K562 (cell line): Measurements from ENCODE around the gene DMRTA1. TPM values are rescaled to one million over a fixed set of nuclear protein-coding genes. Genes with fewer than 3 reads are reported as not detected.

Experiments
- ATAC-seq: fragments of 200-7000 bp; cut with Tn5 transposase; 3 replicates; pipeline ENCODE4 v1.9.1; 2020; ENCODE audit warnings: moderate library complexity
- BruUV-seq: library from RNA; stranded (reverse); fragments of 400-500 nt; replicated peaks from 2 replicates; lab custom pipeline; 2021; lab: Mats Ljungman, UMichigan
- CTCF ChIA-PET: fragments of 300-600 bp; formaldehyde crosslinking; extraction: SDS; loops from one replicate; lab custom pipeline; 2021; ENCODE audit warnings: low intra/inter-chr PET ratio; lab: Yijun Ruan, JAX
- POLR2A ChIA-PET: fragments of 300-600, 350-650 bp; sonication (Branson Sonifier 250); formaldehyde crosslinking; extraction: SDS; loops from one replicate; lab custom pipeline; 2021; ENCODE audit warnings: antibody characterized with exemption, inconsistent platforms; lab: Yijun Ruan, JAX
- DNase-seq, 4 experiments: peaks; one replicate each; pipeline versions ENCODE4 v3.0.0 to v3.0.0-alpha.2; 2011 to 2018; ENCODE audit warnings: low spot score in 3 of 4, mixed read lengths in 3 of 4; ENCODE audit errors: extremely low read depth in 1 of 4
- FAIRE-seq: peaks from 2 replicates; lab custom pipeline; 2011; peaks lifted over from hg19 to GRCh38; lab: Jason Lieb, UNC
- H2AFZ ChIP-seq: 2 replicates; pipeline ENCODE4 v1.6.0; 2011; ENCODE audit warnings: low read depth, low read length, control low read depth, inconsistent platforms
- H3K27ac ChIP-seq: fragments of 200-600 bp; 3 replicates; pipeline ENCODE4 v1.8.0; 2011; ENCODE audit warnings: low read depth, mild to moderate bottlenecking, control low read depth, inconsistent platforms, low read length, moderate library complexity, mixed read lengths; ENCODE audit errors: extremely low read depth
- H3K27me3 ChIP-seq, 2 experiments: fragments of 300-600 bp in 1 of 2; 2 replicates in 1 of 2; 3 replicates in 1 of 2; pipeline versions ENCODE4 v1.6.0 to v1.8.0; 2011; ENCODE audit warnings: inconsistent platforms in 2 of 2, low read length in 2 of 2, mild to moderate bottlenecking in 1 of 2, mixed read lengths in 1 of 2, moderate library complexity in 1 of 2; ENCODE audit not compliant: control insufficient read depth in 2 of 2, insufficient read depth in 2 of 2
- H3K36me3 ChIP-seq: fragments of 300-600 bp; 3 replicates; pipeline ENCODE4 v1.8.0; 2011; ENCODE audit warnings: mild to moderate bottlenecking, low read length, inconsistent platforms; ENCODE audit not compliant: control insufficient read depth, insufficient read depth
- H3K4me1 ChIP-seq, 2 experiments: fragments of 200-600 bp in 1 of 2; replicated peaks in 1 of 2; 2 replicates in 1 of 2; 3 replicates in 1 of 2; pipeline versions ENCODE4 v1.5.1 to v1.8.0; 2011; ENCODE audit warnings: inconsistent platforms in 2 of 2, low read length in 2 of 2, mild to moderate bottlenecking in 1 of 2, mixed read lengths in 1 of 2, moderate library complexity in 1 of 2; ENCODE audit not compliant: control insufficient read depth in 2 of 2, insufficient read depth in 2 of 2
- H3K4me2 ChIP-seq: 2 replicates; pipeline ENCODE4 v1.6.1; 2011; ENCODE audit warnings: low read length, control low read depth, inconsistent platforms, mixed read lengths; ENCODE audit not compliant: insufficient read depth
- H3K4me3 ChIP-seq: fragments of 200-600 bp; sonication (generic), shearing (Covaris generic); 2 replicates; pipeline ENCODE4 v1.5.1; 2016; ENCODE audit warnings: control low read depth, inconsistent platforms
- H3K79me2 ChIP-seq: fragments of 200-600 bp; 3 replicates; pipeline ENCODE4 v1.8.0; 2011; ENCODE audit warnings: low read length, inconsistent platforms; ENCODE audit not compliant: control insufficient read depth, insufficient read depth
- H3K9ac ChIP-seq, 2 experiments: 2 replicates each; pipeline versions ENCODE4 v1.6.0 to v1.6.1; 2011; ENCODE audit warnings: low read depth in 2 of 2, low read length in 2 of 2, control low read depth in 1 of 2, inconsistent platforms in 1 of 2, mild to moderate bottlenecking in 1 of 2, mixed read lengths in 1 of 2; ENCODE audit not compliant: insufficient read depth in 1 of 2
- H3K9me1 ChIP-seq: one replicate; pipeline ENCODE4 v1.6.0; 2011; ENCODE audit warnings: inconsistent platforms, mild to moderate bottlenecking, low read length, moderate library complexity; ENCODE audit not compliant: control insufficient read depth, insufficient read depth
- H3K9me3 ChIP-seq: replicated peaks from 2 replicates; pipeline ENCODE4 v1.5.1; 2011; ENCODE audit warnings: low read depth, low read length, inconsistent platforms; ENCODE audit not compliant: control insufficient read depth, insufficient read depth
- H4K20me1 ChIP-seq: replicated peaks from 2 replicates; pipeline ENCODE4 v1.6.1; 2011; ENCODE audit warnings: low read length, inconsistent platforms, mixed read lengths; ENCODE audit not compliant: control insufficient read depth, insufficient read depth
- GATAD2A ChIP-seq: fragments of 450-650 bp; IDR thresholded peaks from 2 replicates; pipeline ENCODE4 v1.6.1; 2017
- HNRNPH1 ChIP-seq: fragments of 200-400 bp; formaldehyde crosslinking; optimal IDR thresholded peaks from 2 replicates; pipeline ENCODE3; 2017; ENCODE audit warnings: low read depth, mild to moderate bottlenecking, low read length, moderate library complexity
- MNT ChIP-seq, 2 experiments: fragments of 450-650 bp; conservative IDR thresholded peaks; 2 replicates each; pipeline ENCODE4 v1.6.1; 2017; ENCODE audit warnings: mild to moderate bottlenecking in 2 of 2, moderate library complexity in 2 of 2
- MTA2 ChIP-seq: fragments of 450-650 bp; IDR thresholded peaks from 2 replicates; pipeline ENCODE4 v1.6.1; 2016; ENCODE audit warnings: low read depth
- PCBP2 ChIP-seq: fragments of 200-400 bp; formaldehyde crosslinking; IDR thresholded peaks from 2 replicates; pipeline ENCODE4 v1.6.1; 2018; ENCODE audit warnings: low read length, low read depth, mild to moderate bottlenecking, moderate library complexity; ENCODE audit not compliant: poor library complexity, severe bottlenecking
- RBM39 ChIP-seq: fragments of 200-400 bp; formaldehyde crosslinking; optimal IDR thresholded peaks from 2 replicates; pipeline ENCODE3; 2018; ENCODE audit warnings: low read depth, low read length
- SRF ChIP-seq, 2 experiments: fragments of 250-450, 450-650 bp in 1 of 2; sonication (Bioruptor Pico) in 1 of 2; sonication (generic) in 1 of 2; formaldehyde crosslinking; IDR thresholded peaks; 2 replicates each; pipeline versions ENCODE4 v1.5.0 to v1.5.1; 2020 to 2022; ENCODE audit warnings: mild to moderate bottlenecking in 1 of 2, missing genetic modification reagents in 1 of 2
- SRSF9 ChIP-seq: fragments of 200-400 bp; formaldehyde crosslinking; IDR thresholded peaks from 2 replicates; pipeline ENCODE4 v1.6.1; 2017; ENCODE audit warnings: low read depth, low read length, borderline replicate concordance
- ZNF121 ChIP-seq: sonication (generic); formaldehyde crosslinking; conservative IDR thresholded peaks from 2 replicates; pipeline ENCODE4 v1.8.0; 2022; ENCODE audit warnings: missing genetic modification reagents
- ZNF354B ChIP-seq: fragments of 250-450 bp; sonication (Bioruptor Pico); IDR thresholded peaks from 2 replicates; pipeline ENCODE4 v1.4.0; 2020
- ZNF507 ChIP-seq: conservative IDR thresholded peaks from 2 replicates; pipeline ENCODE4 v1.6.1; 2017; ENCODE audit warnings: missing genetic modification characterization, missing compliant biosample characterization
- ZNF695 ChIP-seq: fragments of 450-650 bp; formaldehyde crosslinking; IDR thresholded peaks from 2 replicates; pipeline ENCODE4 v1.4.0; 2020; ENCODE audit warnings: mild to moderate bottlenecking, moderate library complexity
- WGBS: fragments of 100-300 bp; shearing (Covaris generic); methylation state at CpG from one replicate; pipeline ENCODE4 v1.1.6; 2016; ENCODE audit warnings: low coverage, mixed read lengths; ENCODE audit not compliant: insufficient coverage; ENCODE audit errors: missing lambda C conversion rate; 5-methylcytosine and 5-hydroxymethylcytosine counted together
- in situ Hi-C: fragments of 300-500 bp; cut with MboI; formaldehyde crosslinking; loops from 4 replicates; pipeline ENCODE4 v1.15.0; 2018; ENCODE audit warnings: inconsistent platforms, mixed read lengths
- intact Hi-C: fragments of 100-400 bp; cut with micrococcal nuclease; formaldehyde crosslinking; loops from 2 replicates; pipeline ENCODE4 v1.14.2; 2022
- polyA plus RNA-seq, 8 experiments: library from polyadenylated mRNA; depleted of rRNA in 4 of 8; stranded (reverse) in 5 of 8; unstranded in 3 of 8; fragments of >200 nt; fragmentation: Nextera tagmentation in 2 of 8; fragmentation: Illumina TruSeq in 1 of 8; extraction: Ambion mirVana in 2 of 8; extraction: Trizol in 1 of 8; gene quantifications; 2 replicates each; pipeline versions ENCODE4 v1.2.1 to v1.2.3, GENCODE V29; 2011 to 2014; ENCODE audit warnings: inconsistent platforms in 1 of 8, missing spikeins in 1 of 8
- total RNA-seq, 7 experiments: library from RNA; depleted of rRNA in 6 of 7; stranded (reverse); fragments of >200 nt in 6 of 7; fragmentation: Illumina TruSeq in 2 of 7; extraction: Trizol in 2 of 7; gene quantifications; 2 replicates each; pipeline versions ENCODE4 v1.2.1 to v1.2.3, GENCODE V29; 2011 to 2021; ENCODE audit warnings: low replicate concordance in 1 of 7
- TF ChIP-seq, protein P1 (sequence below): sonication (generic); IDR thresholded peaks from 2 replicates; pipeline ENCODE4 v1.6.1; 2016

DMRTA1 gene
- total and polyA plus RNA-seq, 9 of the 15 experiments (the other 6 are each of a cell fraction or from before 2014, with no cell fraction given) = not detected

- TF ChIP-seq GATAD2A (no peak), ZNF121 (CRISPR knock-in tag) (no peak), ZNF354B (no peak)
Measured at GRCh38 chr9:22454016-22454415, 7.4 kb downstream of the DMRTA1 start (continued).

DNA sequence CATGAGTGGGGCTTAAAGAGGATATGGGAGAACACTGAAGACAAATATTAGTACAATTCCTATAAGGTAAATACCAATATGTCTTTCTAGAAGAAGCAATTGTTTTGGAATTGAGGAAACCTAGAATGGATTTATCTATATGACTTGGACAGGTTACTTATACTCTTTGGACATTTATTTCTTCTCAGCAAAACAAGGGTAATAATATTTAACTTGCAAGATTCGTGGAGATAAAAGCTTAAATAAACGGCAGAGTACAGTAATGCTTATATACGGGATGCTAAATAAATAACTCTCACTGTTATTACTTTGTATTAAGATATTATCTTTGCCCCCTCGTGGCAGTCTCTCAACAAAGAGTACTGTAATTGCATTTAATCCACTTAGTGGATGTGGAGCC lies 8.6 kb downstream of the DMRTA1 start:
- no peak overlapping the region for H3K4me3 ChIP-seq
- H2AFZ ChIP-seq = no peak overlapping the region
- FAIRE-seq (no peak), ATAC-seq (no peak), DNase-seq (no peak)
- H3K27ac ChIP-seq = no peak overlapping the region
- no TSS peak for BruUV-seq
- H3K4me1 ChIP-seq = no peaks in the 10 kb centered on the region
- WGBS = no CpG with 5 or more reads among the region's 4 CpGs
- H3K9me3 ChIP-seq = no peaks in the 10 kb centered on the region
- H3K79me2 ChIP-seq = no peaks in the 10 kb centered on the region
- in situ Hi-C loops (no loop called here), intact Hi-C loops (no loop called here)
- POLR2A ChIA-PET = no interaction called here
- H4K20me1 ChIP-seq = no peaks in the 10 kb centered on the region
- no peak overlapping the region for H3K9ac ChIP-seq
- no peaks in the 10 kb centered on the region for H3K36me3 ChIP-seq
- CTCF ChIA-PET = no interaction called here
- no peaks in the 10 kb centered on the region for H3K27me3 ChIP-seq
- no peaks in the 10 kb centered on the region for H3K9me1 ChIP-seq
- H3K4me2 ChIP-seq = no peak overlapping the region
- TF ChIP-seq SRSF9 (no peak), ZNF507 (tag) (no peak), MTA2 (no peak), SRF (CRISPR knock-in tag; IDR thresholded peaks at IDR 0.05) (no peak), PCBP2 (no peak), MNT (conservative IDR thresholded peaks at IDR 0.05) (no peak), RBM39 (no peak), ZNF695 (CRISPR knock-in tag) (no peak), HNRNPH1 (no peak), ZNF354B (no peak)
- TF ChIP-seq, protein P1, sequence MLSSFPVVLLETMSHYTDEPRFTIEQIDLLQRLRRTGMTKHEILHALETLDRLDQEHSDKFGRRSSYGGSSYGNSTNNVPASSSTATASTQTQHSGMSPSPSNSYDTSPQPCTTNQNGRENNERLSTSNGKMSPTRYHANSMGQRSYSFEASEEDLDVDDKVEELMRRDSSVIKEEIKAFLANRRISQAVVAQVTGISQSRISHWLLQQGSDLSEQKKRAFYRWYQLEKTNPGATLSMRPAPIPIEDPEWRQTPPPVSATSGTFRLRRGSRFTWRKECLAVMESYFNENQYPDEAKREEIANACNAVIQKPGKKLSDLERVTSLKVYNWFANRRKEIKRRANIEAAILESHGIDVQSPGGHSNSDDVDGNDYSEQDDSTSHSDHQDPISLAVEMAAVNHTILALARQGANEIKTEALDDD = no peak
